Raji (cell line): ENCODE measurements around the gene GOLGA6L7.
"Not testable (repeated sequence)": the region's sequence is repeated elsewhere in the genome, so short reads cannot be mapped to it uniquely, and the experiment has no call there.

ENCODE experiments used
- POLR2A ChIP-seq: IDR thresholded peaks from 2 replicates; pipeline ENCODE4 v1.6.1; 2011; ENCODE audit warnings: low read depth, low read length, control low read depth; ENCODE audit not compliant: insufficient read depth

GOLGA6L7 gene, protein sequence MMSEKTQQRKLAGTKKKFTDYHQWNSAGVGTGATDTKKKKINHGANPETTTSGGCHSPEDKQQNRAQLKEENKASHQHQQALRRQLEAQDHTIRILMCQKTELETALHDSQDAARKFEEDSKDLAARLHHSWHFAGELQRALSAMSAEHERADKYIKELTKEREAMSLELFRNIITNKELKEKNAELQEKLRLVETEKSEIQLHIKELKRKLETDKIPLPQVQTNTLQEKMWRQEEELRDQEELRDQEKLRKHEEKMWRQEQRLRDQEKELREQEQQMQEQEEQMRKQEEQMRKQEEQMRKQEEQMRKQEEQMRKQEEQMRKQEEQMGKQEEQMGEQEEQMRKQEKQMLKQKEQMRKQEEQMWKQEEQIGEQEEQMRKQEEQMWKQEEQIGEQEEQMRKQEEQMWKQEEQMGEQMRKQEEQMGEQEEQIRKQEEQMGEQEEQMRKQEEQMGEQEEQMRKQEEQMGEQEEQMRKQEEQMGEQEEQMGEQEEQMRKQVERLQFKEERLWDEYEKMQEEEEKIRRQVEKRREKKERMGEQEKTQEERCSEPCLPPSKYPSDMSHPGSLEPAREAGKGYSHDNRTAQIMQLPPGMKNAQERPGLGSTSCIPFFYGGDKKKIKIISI

DNA sequence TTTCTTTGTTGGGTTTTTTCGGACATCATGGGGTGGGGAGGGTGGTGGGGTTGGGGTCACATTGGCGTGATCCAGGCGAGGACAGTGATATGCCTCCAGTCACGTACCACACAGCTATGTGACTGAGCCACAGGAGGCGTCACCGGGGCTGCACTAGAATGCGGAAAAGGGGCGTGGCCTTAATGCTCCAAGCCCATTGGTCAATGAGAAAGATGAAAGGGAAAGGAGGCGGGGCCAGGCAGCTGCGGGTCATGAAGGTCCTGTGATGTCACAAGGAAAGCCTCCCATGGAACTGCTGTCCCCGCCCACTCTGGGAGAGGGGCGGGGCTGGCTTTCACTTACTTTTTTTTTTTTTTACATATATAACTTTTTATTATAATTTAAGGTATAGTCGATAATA, at the start of gene GOLGA6L7:
GOLGA6L7 (minus strand) TSS at position 124 of the 400 bp plus-strand sequence; CDS start at position 29, 95 bp downstream.
- TF ChIP-seq POLR2A, result not testable (repeated sequence)

- no peak for TF ChIP-seq POLR2A
These were observed 49.6 kb upstream of the GOLGA6L7 start for GRCh38 chr15:28897861-28898585.

- TF ChIP-seq POLR2A, result no peak
These were observed 48.5 kb upstream of the GOLGA6L7 start for GRCh38 chr15:28896951-28897350.

DNA sequence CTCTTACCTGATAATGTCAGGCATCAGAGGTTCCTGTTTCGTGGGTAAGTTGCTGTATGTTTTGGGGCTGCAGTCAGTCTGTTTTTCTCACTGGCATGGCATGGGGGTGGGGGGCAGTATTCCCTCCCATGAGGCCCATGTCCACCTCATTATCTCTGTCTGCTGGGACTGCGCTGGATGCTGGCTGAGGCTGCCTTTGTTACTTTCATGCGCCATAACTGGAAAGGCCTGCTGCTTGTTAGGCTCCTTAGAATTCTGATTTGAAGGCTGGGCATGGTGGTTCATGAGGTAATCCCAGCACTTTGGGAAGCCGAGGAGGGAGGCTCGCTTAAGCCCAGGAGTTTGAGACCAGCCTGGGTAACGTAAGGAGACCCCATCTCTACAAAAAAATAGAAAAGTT, 47.1 kb upstream of the GOLGA6L7 start:
- no peak for TF ChIP-seq POLR2A

GRCh38 chr15:28895146-28895545, 46.7 kb upstream of the GOLGA6L7 start:
- TF ChIP-seq POLR2A, result no peak

DNA sequence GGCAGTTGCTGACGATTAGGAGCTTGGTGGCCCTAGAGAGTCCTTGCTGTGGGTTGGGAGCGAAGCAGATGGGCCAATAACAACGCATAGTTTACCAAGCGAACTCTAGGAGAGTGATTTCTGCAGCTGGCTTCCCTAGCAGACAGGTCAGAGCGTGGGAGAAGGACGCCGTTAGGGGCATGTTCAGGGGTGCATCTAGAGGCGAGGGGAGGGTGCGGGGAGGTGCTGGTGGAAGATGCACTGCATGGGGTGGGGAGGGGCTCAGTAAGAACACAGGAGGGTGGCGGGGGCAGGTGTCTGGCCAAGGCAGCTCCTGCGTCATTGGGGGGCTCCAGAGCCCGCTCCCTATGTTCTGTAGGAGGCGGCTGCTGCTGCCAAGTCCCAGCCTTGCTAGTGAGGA, 46.2 kb upstream of the GOLGA6L7 start:
- no peak for TF ChIP-seq POLR2A

- TF ChIP-seq POLR2A, result no peak
These were observed 44.6 kb upstream of the GOLGA6L7 start for GRCh38 chr15:28892789-28893610.

DNA sequence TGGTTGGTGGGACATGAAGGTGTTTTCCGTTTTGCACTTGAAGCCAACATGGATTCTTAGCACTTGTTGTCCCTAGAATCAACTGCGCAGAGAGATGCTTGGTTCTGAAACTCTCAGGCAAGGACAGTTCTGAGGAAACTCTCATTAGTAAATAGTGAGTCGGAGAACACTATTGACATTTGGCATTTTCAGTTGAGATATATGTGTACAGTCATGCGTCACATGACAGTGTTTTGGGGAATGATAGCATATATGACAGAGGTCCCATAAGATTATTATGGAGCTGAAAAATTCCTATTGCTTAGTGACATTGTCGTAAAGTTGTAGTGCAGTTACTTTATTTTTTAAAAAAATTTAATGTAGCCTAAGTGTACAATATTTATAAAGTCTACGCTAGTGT, 43.1 kb upstream of the GOLGA6L7 start:
- no peak for TF ChIP-seq POLR2A

GRCh38 chr15:28890711-28891495, 42.5 kb upstream of the GOLGA6L7 start:
- no peak for TF ChIP-seq POLR2A

- no peak for TF ChIP-seq POLR2A
These were observed 40.9 kb upstream of the GOLGA6L7 start for GRCh38 chr15:28889346-28889745.

- TF ChIP-seq POLR2A, result no peak
These were observed 40.5 kb upstream of the GOLGA6L7 start for GRCh38 chr15:28888900-28889299.

GRCh38 chr15:28888302-28888894, 40.0 kb upstream of the GOLGA6L7 start:
- no peak for TF ChIP-seq POLR2A

DNA sequence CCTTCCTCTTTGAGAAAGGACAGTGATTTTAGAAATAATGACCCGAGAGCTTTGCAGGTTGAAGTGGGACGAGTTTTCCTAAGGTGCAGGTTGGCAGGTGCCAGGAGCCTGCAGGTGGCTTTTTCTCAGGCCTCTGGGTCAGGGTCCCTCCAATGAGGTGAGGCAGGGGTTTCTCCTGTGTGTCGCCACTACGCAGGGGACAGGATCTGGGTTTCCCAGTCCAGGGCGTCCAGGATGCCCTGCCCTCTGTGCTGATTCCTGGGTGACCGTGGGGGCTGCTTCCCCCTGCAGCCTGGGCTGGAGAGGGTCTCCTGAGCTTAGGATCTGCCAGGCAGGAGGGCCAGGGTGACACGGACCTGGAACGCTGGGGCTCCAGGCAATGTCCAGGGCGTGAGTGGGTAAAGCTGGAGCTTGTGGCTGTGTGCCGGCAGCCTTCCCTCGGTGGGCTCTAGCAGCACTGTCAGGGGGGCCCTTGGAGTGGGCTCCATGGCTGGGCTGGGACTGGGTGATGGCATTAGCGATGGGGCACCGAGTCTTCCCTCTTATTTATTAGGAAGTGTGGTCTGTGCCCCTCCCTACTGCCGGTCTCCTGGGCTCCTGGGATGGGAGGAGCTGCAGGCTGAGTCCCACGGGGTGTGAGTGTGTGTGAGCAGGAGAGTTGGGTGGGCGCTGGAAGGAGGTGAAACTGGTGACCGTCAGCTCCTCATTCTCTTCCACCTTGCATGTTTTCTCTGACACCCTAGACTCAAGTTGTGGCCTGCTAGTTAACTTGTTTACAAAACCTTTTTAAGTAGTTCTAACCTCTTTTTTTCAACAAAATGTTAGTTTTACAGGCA, 39.1 kb upstream of the GOLGA6L7 start:
- no peak for TF ChIP-seq POLR2A
